ENCODE data around the gene PPP2R5E. TPM values are rescaled to one million over a fixed set of nuclear protein-coding genes. Genes with fewer than 3 reads are reported as not detected.

The PPP2R5E gene
- total RNA-seq, 4 donors from 2014 or later = 10.5 to 45.2 (median 27.8) TPM

DNA sequence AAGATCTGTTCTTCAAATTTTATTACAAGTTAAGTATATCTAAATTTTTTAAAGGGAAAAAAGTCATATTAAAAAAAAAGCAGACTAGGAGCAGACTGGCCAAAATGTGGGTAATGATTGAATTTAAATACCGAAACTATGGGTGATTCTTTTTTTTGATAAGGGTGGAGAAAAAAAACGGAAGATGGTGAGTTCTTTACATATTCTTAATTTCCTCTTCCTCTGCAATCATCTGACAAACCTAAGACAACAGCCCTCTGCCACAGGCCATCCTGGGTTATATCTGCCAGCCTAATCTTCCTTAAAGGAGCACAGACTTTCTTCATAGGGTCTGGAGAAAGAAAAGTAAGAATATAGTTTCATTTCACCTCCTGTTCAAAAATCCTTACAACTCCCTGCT is 108.0 kb downstream of the PPP2R5E start:
- intact Hi-C loops (cut with DNase I; ENCODE audit: low total_unique reads) = no loop called here
- TF ChIP-seq POLR2A (IDR thresholded peaks at IDR 0.05) = no peak
- TF ChIP-seq EP300 (IDR thresholded peaks at IDR 0.05; ENCODE audit: low read depth) = no peak
- TF ChIP-seq POLR2AphosphoS5 (IDR thresholded peaks at IDR 0.05) = no peak
- TF ChIP-seq, protein P1, sequence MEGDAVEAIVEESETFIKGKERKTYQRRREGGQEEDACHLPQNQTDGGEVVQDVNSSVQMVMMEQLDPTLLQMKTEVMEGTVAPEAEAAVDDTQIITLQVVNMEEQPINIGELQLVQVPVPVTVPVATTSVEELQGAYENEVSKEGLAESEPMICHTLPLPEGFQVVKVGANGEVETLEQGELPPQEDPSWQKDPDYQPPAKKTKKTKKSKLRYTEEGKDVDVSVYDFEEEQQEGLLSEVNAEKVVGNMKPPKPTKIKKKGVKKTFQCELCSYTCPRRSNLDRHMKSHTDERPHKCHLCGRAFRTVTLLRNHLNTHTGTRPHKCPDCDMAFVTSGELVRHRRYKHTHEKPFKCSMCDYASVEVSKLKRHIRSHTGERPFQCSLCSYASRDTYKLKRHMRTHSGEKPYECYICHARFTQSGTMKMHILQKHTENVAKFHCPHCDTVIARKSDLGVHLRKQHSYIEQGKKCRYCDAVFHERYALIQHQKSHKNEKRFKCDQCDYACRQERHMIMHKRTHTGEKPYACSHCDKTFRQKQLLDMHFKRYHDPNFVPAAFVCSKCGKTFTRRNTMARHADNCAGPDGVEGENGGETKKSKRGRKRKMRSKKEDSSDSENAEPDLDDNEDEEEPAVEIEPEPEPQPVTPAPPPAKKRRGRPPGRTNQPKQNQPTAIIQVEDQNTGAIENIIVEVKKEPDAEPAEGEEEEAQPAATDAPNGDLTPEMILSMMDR (IDR thresholded peaks at IDR 0.05) = no peak
- Histone ChIP-seq H3K36me3 (no peaks in the 10 kb centered on the region), H3K9me3 (no peaks in the 10 kb centered on the region), H3K27ac (peak overlapping the region; percentile 51 to 78 (median 64)), H3K4me1 (peaks cover 38 to 74% (median 42%) of the 10 kb centered on the region in 4 donors), H3K27me3 (no peaks in the 10 kb centered on the region), H3K4me3 (no peak overlapping the region)
- 57 to 68% methylated on average over 2 of the region's 2 CpGs for WGBS, 2 donors (ENCODE audit: low coverage in 1 of 2)
- in situ Hi-C loops (cut with MboI; ENCODE audit: low pct_ligation_motif_present in 1 of 4, low pct_unique_long_range_greater_than_20kb in 1 of 4, low sequenced_read_pairs in 3 of 4) = no loop called here
- DNase-seq = no peak

DNA sequence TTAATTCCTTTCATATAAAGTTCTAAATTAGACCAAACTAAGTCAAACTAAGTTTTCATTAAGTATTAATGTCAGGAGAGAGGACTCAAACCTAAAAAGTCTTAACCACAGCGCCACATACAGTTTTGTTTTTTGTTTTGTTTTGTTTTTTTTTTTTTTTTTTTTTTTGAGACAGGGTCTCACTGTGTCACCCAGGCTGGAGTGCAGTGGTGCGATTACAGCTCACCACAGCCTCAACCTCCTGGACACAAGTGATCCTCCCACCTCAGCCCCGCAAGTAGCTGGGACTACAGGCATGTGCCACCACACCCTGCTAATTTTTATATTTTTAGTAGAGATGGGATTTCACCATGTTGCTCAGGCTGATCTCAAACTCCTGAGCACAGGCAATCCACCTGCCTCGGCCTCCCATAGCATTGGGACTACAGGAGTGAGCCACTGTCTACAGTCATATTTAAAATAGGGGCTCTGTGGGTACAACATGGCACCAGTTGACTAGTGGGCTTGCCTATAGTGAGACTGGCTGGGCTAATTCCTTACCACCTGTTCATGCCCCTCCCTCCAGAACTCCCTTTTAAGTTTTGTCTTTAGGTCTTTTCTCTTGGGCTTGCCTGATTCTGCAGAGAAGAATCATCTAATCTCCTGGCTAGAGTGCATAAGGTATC is 110.2 kb downstream of the PPP2R5E start:
- in situ Hi-C loops (cut with MboI; ENCODE audit: low pct_ligation_motif_present in 1 of 4, low pct_unique_long_range_greater_than_20kb in 1 of 4, low sequenced_read_pairs in 3 of 4) (no loop called here), intact Hi-C loops (cut with DNase I; ENCODE audit: low total_unique reads) (no loop called here)
- Histone ChIP-seq H3K9me3 (no peaks in the 10 kb centered on the region), H3K27ac (no peak overlapping the region), H3K36me3 (no peaks in the 10 kb centered on the region), H3K4me1 (peaks cover 25 to 56% (median 27%) of the 10 kb centered on the region in 4 donors), H3K27me3 (no peaks in the 10 kb centered on the region), H3K4me3 (no peak overlapping the region)
- TF ChIP-seq POLR2A (IDR thresholded peaks at IDR 0.05) (no peak), POLR2AphosphoS5 (IDR thresholded peaks at IDR 0.05) (no peak), EP300 (IDR thresholded peaks at IDR 0.05; ENCODE audit: low read depth) (no peak)
- TF ChIP-seq, protein P1 (IDR thresholded peaks at IDR 0.05) = no peak
- 92 to 93% methylated on average over 2 to 4 of the region's 4 CpGs for WGBS, 2 donors (ENCODE audit: low coverage in 1 of 2)
- DNase-seq = no peak

DNA sequence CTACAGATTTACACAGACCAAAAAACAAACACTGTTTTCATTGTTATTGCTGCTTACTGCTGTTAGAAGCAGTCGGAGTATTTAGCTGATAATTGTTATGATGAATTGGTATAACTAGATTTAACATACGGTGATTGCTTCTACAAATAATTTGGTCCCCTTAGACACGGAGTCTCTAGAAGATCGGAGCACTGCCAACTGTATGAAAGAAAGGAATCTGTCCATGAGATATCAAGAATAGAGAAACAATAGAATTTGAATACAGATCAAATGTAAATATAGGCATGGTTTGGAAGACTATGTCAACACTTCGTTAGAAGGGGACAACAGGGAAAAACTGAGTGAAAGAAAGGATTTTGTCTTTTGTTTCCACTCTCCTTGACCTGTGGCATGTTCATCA is 110.9 kb downstream of the PPP2R5E start:
- no peak for DNase-seq
- intact Hi-C loops (cut with DNase I; ENCODE audit: low total_unique reads) (no loop called here), in situ Hi-C loops (cut with MboI; ENCODE audit: low pct_ligation_motif_present in 1 of 4, low pct_unique_long_range_greater_than_20kb in 1 of 4, low sequenced_read_pairs in 3 of 4) (no loop called here)
- TF ChIP-seq POLR2A (IDR thresholded peaks at IDR 0.05) (no peak), POLR2AphosphoS5 (IDR thresholded peaks at IDR 0.05) (no peak), EP300 (IDR thresholded peaks at IDR 0.05; ENCODE audit: low read depth) (no peak)
- TF ChIP-seq, protein P1 (IDR thresholded peaks at IDR 0.05) = no peak
- peaks cover 18 to 48% (median 19%) of the 10 kb centered on the region in 4 donors for H3K4me1 ChIP-seq
- H3K36me3 ChIP-seq = no peaks in the 10 kb centered on the region
- no peak overlapping the region for H3K27ac ChIP-seq
- H3K9me3 ChIP-seq = no peaks in the 10 kb centered on the region
- 55 to 60% methylated on average over 5 of the region's 5 CpGs for WGBS, 2 donors (ENCODE audit: low coverage in 1 of 2)
- no peaks in the 10 kb centered on the region for H3K27me3 ChIP-seq
- no peak overlapping the region for H3K4me3 ChIP-seq

DNA sequence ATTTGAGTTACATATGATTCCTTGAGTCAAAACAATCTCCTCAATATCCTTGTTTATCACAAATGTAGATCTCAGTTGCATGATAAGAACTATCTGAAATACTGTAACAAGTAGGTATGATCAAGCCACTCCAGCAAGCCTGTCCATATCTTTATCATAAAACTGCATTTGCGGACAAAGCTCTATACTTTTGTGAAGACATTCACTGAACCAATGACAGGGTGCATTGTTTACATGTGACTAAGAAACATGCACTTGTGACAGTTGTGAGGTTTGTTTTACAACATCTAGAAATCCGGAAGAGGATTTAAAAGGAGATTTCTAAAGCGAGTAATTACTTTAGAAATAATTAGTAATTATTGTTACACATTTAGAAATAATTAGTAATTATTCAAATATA is 111.7 kb downstream of the PPP2R5E start:
- TF ChIP-seq, protein P1 (IDR thresholded peaks at IDR 0.05) = no peak
- TF ChIP-seq POLR2A (IDR thresholded peaks at IDR 0.05) = no peak
- TF ChIP-seq POLR2AphosphoS5 (IDR thresholded peaks at IDR 0.05) = no peak
- no peak for TF ChIP-seq EP300 (IDR thresholded peaks at IDR 0.05; ENCODE audit: low read depth)
- 87 to 88% methylated on average over 3 of the region's 3 CpGs for whole genome bisulfite sequencing, 2 donors (ENCODE audit: low coverage in 1 of 2)

More for the DNA sequence above, 111.7 kb downstream of the PPP2R5E start:
- Histone ChIP-seq H3K9me3 (no peaks in the 10 kb centered on the region), H3K36me3 (no peaks in the 10 kb centered on the region), H3K27ac (no peak overlapping the region), H3K4me3 (no peak overlapping the region), H3K4me1 (peaks cover 10 to 41% (median 11%) of the 10 kb centered on the region in 4 donors), H3K27me3 (no peaks in the 10 kb centered on the region)
- DNase-seq = no peak
- intact Hi-C loops (cut with DNase I; ENCODE audit: low total_unique reads) (no loop called here), in situ Hi-C loops (cut with MboI; ENCODE audit: low pct_ligation_motif_present in 1 of 4, low pct_unique_long_range_greater_than_20kb in 1 of 4, low sequenced_read_pairs in 3 of 4) (no loop called here)

Data from transverse colon (tissue), 4 donors.